ENCODE data around the gene MACROH2A1. TPM values are rescaled to one million over a fixed set of nuclear protein-coding genes. Genes with fewer than 3 reads are reported as not detected.
A peak's percentile ranks its signal among the peaks of the same experiment; 100 is the strongest.

MACROH2A1 gene
- total RNA-seq, 1 donor from 2014 or later, result 104 TPM

DNA sequence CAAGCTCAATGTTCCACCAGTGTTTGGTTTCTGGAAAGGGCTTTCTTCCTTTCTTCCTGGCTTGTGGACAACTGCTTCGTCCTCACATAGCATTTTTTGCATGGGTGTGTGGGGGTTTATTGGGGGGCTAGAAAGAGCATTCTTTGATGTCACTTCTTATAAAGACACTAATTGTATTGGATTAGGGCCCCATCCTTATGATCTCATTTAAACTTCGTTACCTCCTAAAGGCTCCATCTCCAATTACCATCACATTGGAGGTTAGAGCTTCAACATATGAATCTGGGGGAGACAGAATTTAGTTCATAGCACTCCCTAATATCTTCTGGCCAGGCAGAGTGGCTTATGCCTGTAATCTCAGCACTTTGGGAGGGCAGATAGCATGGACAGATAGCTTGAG, 6.1 kb upstream of the MACROH2A1 start:
- intact Hi-C loops (cut with DNase I), result no loop called here
- ATAC-seq (no peak), DNase-seq (ENCODE audit: missing footprints) (no peak)

DNA sequence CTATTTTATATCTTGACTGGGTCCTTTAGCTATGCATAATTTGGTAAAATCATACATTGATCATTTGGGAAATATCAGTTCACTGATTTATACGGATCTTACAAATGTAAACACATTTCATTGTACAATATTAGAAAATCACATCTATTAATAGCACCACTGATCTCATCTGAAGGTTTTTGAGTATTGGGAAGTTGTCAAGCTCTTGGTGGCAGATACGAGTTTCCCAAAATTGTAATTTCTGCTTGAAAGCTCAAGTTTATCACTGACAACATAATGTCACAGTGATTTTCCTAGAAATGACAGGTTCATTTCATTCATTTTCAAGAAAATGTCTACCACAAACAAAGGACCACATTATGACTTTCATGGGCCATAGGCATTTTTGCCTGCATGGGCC, 3.0 kb upstream of the MACROH2A1 start:
- no peak for ATAC-seq
- intact Hi-C loops (cut with DNase I), result no loop called here

GRCh38 chr5:135400866-135401265, 1.8 kb upstream of the MACROH2A1 start:
- ATAC-seq (no peak), DNase-seq (ENCODE audit: missing footprints) (no peak)
- intact Hi-C loops (cut with DNase I), result no loop called here

More for the DNA sequence above, 3.0 kb upstream of the MACROH2A1 start:
- no peak for DNase-seq (ENCODE audit: missing footprints)

- DNase-seq (ENCODE audit: missing footprints), result no peak
- intact Hi-C loops (cut with DNase I), result loop anchor here (2.0 kb wide), 2 partner anchors 29 to 43 kb away; no protein-coding TSS in a partner anchor
- ATAC-seq, result no peak
Observed at GRCh38 chr5:135399794-135400542, 937 bp upstream of the MACROH2A1 start.

DNA sequence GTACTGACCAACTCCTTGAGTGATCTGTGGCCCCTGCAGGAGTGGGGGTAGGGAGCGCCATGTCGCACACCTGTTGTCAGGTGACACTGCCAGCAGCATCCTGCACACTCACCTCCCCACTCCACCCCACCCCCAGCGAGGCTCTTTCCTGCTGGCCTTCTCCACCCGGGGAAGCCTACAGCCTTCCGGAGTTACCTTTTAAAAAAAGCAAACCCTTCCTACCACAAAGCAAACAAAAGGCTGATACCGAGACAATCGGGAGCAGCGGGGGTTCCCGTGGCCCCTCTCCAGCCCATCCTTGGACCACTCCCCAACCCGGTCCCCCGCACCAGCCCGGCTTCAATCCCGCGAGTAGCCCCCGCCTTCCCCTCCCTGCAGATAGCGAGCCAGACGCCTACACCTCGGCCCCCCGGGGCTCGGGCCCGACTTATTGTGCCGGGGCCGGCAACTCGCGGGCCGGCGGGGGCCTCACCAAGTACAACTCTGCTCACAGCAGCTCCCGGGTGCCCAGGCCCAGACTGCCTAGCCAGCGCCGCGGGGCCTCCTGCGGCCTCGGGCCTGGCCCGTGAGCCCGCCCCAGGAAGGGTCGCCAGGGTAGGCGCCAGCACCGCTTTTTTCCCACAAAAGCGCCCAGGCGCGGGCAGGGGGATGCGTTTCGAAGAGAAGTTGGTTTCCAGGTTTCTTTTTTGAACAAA, 724 bp downstream of the MACROH2A1 start:
- intact Hi-C loops (cut with DNase I), result loop anchor here (2.0 kb wide), 2 partner anchors 30 to 42 kb away; no protein-coding TSS in a partner anchor
- DNase-seq (ENCODE audit: missing footprints) (peak; percentile 70), ATAC-seq (no peak)

DNA sequence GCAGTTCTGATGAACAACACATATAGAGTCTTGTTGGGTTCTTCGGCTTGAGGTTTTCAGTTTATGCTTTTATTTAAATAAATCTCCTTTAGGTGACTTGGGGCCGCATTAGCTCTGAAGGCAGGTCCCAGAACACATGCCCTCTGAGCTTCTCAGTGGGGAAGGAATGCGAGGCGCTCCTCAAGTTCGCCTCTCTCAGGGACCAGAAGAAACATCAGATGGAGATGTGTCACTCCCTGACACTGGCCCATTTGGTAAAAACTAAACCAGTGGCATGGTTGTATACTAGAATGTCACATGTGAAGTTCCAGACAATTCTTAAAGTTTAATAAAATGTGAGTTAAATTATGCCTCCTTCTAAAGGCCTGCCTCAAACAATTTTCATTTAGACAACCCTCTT, 1.9 kb downstream of the MACROH2A1 start:
- intact Hi-C loops (cut with DNase I), result no loop called here
- ATAC-seq (no peak), DNase-seq (ENCODE audit: missing footprints) (no peak)

DNA sequence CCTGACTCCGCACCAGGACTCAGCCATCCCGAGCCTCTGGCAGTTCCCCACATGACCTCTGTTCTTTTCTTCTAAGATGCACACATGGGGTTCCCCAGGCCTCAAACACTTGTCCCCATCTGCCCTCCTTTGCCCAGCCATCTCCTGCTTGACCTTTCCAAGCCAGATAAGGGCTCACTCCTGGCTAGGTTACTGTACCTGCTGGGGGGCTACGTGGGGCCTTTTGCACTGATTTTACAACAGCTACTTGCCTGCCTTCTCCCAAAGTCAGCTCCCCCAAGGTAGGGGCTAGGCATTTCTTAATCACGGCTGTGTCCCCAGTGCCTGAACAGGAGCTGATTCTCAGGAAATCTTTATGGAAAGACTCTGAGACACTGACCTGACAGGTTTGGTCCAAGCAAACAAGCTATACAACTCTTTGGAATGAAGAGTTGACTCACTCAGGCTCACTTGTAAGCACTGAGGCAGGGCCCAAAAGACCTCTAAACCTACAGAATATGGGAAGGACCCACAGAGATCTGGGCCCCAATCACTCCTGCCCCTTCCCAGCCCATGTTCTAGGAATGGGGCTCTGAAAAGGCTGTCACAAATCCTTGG, 2.5 kb downstream of the MACROH2A1 start:
- ATAC-seq, result no peak
- DNase-seq (ENCODE audit: missing footprints), result no peak
- intact Hi-C loops (cut with DNase I), result no loop called here

GRCh38 chr5:135395866-135396265, 3.2 kb downstream of the MACROH2A1 start:
- ATAC-seq, result no peak
- intact Hi-C loops (cut with DNase I), result no loop called here
- DNase-seq (ENCODE audit: missing footprints), result no peak

DNA sequence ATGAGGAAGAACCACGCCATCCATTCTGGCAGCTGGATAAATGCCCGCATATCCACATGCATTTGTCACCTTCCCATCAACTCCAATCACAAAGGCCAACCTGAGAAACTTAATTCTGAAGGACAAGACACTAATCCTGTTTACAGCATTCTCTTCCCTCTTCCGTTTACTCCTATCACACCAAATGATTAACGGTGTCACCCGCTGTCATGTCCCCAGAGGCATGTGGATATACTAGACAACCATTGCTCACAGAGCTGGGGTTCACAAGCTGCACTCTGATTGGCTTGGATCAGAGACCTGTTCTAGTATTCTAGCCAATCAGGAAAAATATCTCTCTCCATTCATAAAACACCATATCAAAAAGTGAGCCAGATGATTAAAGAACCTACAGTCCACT, 3.6 kb downstream of the MACROH2A1 start:
- DNase-seq (ENCODE audit: missing footprints), result no peak
- intact Hi-C loops (cut with DNase I), result no loop called here
- ATAC-seq, result no peak

DNA sequence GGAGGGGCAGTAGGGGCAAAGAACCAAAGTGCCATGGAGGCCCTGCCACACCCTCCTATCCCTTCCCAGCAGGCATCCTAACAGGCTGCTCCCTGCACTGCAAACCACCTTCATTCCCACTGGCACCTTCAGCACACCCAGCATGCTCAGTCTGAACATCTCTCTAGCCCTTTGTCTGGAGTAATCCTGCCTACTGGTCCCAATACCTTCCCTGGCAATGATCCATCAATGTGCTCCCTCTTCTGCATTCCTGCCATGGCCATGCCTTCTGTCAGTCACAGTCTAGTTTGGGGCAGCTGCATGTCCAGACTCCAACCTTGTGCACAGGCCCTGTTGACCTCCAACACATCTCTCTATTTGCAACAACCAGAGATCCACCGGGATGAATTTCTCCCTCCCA, 4.9 kb downstream of the MACROH2A1 start:
- DNase-seq (ENCODE audit: missing footprints), result no peak
- intact Hi-C loops (cut with DNase I), result no loop called here
- no peak for ATAC-seq

GRCh38 chr5:135393691-135394090, 5.3 kb downstream of the MACROH2A1 start:
- intact Hi-C loops (cut with DNase I), result no loop called here
- ATAC-seq (no peak), DNase-seq (ENCODE audit: missing footprints) (no peak)

- intact Hi-C loops (cut with DNase I), result no loop called here
- no peak for DNase-seq (ENCODE audit: missing footprints)
- ATAC-seq, result no peak
Observed at GRCh38 chr5:135393229-135393628, 5.8 kb downstream of the MACROH2A1 start.

GRCh38 chr5:135392256-135392655, 6.8 kb downstream of the MACROH2A1 start:
- no peak for DNase-seq (ENCODE audit: missing footprints)
- peak; percentile 24 for ATAC-seq

DNA sequence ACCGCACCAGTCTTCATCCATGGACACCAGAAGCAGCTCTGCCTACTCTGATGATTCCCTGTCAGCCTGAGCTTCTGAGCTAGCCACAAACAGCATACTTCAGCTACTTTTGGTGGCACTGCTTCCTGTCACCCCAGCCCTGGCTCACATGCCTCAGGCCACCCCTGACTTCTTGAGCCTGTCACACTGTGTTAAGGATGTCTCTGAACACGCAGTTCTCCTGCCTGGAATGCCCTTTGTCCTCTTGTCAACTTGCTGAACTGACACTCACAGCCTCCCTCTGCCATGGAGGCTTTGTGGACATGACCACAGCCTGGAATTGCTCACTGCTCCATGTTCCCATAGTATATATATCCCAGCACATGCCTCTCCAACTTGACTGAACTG, 7.2 kb downstream of the MACROH2A1 start:
- DNase-seq (ENCODE audit: missing footprints) (peak; percentile 76), ATAC-seq (peak; percentile 82)
- intact Hi-C loops (cut with DNase I), result no loop called here

More at GRCh38 chr5:135392256-135392655, 6.8 kb downstream of the MACROH2A1 start:
- intact Hi-C loops (cut with DNase I), result no loop called here

- no peak for DNase-seq (ENCODE audit: missing footprints)
- intact Hi-C loops (cut with DNase I), result no loop called here
- no peak for ATAC-seq
Observed at GRCh38 chr5:135391116-135391868, 7.7 kb downstream of the MACROH2A1 start.

GRCh38 chr5:135388860-135389435, 10.1 kb downstream of the MACROH2A1 start:
- DNase-seq (ENCODE audit: missing footprints) (no peak), ATAC-seq (no peak)
- intact Hi-C loops (cut with DNase I), result no loop called here

GRCh38 chr5:135387629-135387960, 11.4 kb downstream of the MACROH2A1 start:
- ATAC-seq, result no peak
- intact Hi-C loops (cut with DNase I), result no loop called here

GRCh38 chr5:135386886-135387628, 12.0 kb downstream of the MACROH2A1 start:
- DNase-seq (ENCODE audit: missing footprints) (no peak), ATAC-seq (peak; percentile 26)

More at GRCh38 chr5:135387629-135387960, 11.4 kb downstream of the MACROH2A1 start:
- no peak for DNase-seq (ENCODE audit: missing footprints)

More at GRCh38 chr5:135386886-135387628, 12.0 kb downstream of the MACROH2A1 start:
- intact Hi-C loops (cut with DNase I), result no loop called here
